Stimulated activated CD8-positive, alpha-beta memory T cell treated with anti-CD3 and anti-CD28 coated beads, Interleukin-4, amount 100 ng/mL, for 1 hour (primary cell): ENCODE results near the gene PDE6C.

Experiments
- DNase-seq, 2 donors: peaks; one replicate each; pipeline ENCODE4 v3.0.0-alpha.2; 2020; ENCODE audit warnings: low read depth in 2 of 2, low spot score in 1 of 2

The PDE6C gene

DNA sequence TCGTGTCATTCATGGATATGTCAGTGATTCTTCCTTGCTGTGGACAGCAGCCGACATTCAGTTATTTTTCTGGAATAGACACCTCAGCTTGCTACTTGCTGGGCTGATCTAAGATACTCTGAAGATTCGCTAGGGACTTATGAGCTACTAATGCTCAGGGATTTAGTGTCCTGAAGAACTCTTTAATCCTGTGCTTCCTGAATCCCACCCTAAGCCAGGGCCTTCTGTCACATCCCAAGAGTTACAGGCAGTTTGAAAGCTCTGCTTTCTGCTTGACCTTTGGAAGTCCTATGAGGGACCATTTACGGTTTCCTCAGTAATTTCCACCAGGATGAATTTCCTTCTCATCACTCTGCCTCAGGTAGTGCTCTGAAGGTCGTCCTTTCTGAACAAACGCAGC, at the start of gene PDE6C:
PDE6C (plus strand) TSS at position 227 of the 400 bp plus-strand sequence. CDS start 189 bp downstream, outside the sequence.
- DNase-seq: no peak

DNA sequence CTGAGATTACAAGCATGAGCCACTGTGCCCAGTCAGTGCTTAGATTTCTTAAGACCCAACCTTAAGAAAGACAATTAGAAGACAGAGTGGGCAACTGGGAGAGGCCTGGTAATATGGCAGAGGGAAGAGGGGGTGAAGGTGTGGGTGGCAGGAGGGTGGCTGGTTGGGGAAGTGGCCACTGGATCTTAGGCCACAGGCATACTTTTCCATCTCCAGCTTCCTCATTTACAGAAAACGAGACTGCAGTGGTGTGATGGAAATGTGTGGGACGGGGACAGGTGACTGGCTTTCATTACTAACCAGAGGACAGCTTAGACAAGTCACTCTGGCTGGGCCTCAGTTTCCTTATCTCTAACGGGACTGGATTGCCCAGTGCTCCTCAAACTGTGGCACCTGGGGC, 46.9 kb upstream of the PDE6C start:
- DNase-seq: no peak

DNA sequence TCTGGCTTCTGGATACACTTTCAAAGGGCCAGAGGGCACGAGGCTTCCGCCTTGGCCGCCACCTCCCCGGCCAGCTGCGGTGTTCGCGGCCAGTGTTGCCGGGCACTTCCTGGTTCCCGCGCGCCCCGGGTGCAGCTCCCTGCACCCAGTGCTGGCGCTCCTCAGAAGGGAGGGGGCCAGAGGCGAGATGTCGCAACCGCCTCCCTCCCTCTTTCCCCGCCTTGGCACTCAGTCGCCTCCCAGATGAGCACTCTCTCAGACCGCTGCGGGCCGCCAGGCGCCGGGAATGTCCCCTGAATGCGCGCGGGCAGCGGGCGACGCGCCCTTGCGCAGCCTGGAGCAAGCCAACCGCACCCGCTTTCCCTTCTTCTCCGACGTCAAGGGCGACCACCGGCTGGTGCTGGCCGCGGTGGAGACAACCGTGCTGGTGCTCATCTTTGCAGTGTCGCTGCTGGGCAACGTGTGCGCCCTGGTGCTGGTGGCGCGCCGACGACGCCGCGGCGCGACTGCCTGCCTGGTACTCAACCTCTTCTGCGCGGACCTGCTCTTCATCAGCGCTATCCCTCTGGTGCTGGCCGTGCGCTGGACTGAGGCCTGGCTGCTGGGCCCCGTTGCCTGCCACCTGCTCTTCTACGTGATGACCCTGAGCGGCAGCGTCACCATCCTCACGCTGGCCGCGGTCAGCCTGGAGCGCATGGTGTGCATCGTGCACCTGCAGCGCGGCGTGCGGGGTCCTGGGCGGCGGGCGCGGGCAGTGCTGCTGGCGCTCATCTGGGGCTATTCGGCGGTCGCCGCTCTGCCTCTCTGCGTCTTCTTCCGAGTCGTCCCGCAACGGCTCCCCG, 45.7 kb upstream of the PDE6C start, which contains the start of gene FFAR4:
FFAR4 (plus strand) TSS at position 231 of the 842 bp plus-strand sequence; CDS start at position 287, 56 bp downstream.
- DNase-seq: no peak

- DNase-seq: no peak
Observed at GRCh38 chr10:93567277-93568104, 44.8 kb upstream of the PDE6C start.

DNA sequence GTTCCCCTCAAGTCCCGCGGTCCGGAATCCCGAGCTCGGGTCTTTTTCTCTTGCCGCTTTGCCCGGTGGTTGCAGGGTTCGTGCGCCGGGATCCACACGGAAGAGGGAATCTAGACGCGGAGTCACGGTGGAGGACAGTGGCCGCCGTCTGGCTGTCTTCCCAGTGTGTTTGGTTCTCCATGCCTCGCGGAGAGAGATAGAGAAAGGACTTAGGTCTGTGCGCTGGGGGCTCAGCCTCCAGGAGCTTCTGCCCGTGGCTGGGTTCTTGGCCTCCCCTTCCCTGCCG, 44.3 kb upstream of the PDE6C start:
- DNase-seq: no peak

DNA sequence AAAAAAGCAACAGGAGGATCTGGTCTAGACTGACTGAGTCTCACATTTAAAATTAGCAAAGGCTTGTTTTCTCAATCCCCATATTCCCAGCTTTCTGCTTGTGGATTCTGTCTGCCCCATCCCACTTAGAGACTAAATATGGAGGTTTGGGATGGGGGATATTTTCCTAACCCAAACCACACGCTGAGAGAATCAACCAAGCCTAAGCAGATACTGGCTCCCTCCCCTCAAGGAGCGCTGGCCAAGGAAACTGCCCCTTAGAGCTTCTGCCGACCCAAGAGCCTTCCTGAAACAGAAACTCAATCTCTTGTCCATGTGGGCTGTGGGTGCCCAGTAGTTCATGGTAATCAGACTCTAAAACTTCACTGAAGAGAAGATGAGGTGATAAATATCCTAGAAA, 42.0 kb upstream of the PDE6C start:
- DNase-seq: no peak

GRCh38 chr10:93572606-93573005, 39.7 kb upstream of the PDE6C start:
- DNase-seq: no peak

GRCh38 chr10:93573051-93573909, 39.1 kb upstream of the PDE6C start:
- no peak for DNase-seq

- DNase-seq: no peak
Observed at GRCh38 chr10:93573924-93574323, 38.4 kb upstream of the PDE6C start.

DNA sequence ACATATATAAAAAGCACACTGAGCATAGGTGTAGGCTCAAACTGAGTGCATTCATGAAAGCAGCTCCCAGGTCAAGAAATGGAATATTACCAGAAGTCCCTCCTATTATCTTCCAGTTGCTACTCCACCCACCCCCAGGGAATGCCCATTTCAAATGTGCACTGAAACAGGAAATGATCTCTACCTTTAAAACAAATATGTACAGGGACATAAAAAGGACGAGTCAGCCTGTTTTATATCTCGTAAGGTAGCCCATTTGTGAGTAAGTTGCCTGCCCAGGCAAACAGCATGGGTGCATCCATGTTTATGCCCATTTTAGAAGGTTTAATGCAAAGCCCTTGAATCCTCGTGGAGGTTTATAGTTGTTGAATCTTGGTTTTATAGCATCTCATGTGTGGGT, 35.4 kb upstream of the PDE6C start:
- no peak for DNase-seq

GRCh38 chr10:93577565-93577964, 34.8 kb upstream of the PDE6C start:
- DNase-seq: no peak

GRCh38 chr10:93579089-93579488, 33.2 kb upstream of the PDE6C start:
- no peak for DNase-seq

- DNase-seq: no peak
Observed at GRCh38 chr10:93579985-93580711, 32.2 kb upstream of the PDE6C start.

DNA sequence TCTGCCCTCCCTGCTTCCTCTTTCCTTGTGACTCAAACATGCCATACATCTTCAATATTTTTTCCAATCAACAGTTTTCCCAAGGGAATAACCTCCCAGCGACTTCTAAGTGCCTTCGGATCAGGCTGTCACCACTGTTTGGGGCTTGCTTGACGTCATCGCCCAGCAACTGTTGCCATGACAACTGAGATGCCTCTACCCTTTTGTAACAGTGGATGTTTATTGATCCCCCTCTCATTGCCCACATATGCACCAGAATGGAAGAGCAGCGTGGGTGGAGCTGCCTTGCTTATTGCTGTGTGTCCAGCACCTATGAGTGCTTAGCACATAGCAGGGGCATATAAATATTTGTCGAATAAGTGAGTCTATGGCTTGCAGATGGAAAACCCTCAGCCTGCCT, 31.5 kb upstream of the PDE6C start:
- no peak for DNase-seq

DNA sequence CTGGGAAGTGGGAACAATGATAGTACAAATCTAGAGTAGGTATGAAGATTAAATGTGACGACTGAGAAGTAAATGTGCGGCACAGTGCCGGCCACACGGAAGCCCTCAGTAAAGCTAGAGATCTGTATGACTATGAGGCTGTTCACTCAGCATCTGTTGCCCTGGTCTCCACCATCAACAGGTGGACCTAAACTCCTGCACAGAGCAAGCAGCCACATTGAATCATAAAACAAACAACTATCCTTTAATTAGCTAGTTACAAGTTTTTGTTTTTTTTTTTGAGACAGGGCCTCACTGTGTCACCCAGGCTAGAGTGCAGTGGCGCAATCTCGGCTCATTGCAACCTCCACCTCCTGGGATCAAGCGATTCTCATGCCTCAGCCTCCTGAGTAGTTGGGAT, 27.9 kb upstream of the PDE6C start:
- no peak for DNase-seq

DNA sequence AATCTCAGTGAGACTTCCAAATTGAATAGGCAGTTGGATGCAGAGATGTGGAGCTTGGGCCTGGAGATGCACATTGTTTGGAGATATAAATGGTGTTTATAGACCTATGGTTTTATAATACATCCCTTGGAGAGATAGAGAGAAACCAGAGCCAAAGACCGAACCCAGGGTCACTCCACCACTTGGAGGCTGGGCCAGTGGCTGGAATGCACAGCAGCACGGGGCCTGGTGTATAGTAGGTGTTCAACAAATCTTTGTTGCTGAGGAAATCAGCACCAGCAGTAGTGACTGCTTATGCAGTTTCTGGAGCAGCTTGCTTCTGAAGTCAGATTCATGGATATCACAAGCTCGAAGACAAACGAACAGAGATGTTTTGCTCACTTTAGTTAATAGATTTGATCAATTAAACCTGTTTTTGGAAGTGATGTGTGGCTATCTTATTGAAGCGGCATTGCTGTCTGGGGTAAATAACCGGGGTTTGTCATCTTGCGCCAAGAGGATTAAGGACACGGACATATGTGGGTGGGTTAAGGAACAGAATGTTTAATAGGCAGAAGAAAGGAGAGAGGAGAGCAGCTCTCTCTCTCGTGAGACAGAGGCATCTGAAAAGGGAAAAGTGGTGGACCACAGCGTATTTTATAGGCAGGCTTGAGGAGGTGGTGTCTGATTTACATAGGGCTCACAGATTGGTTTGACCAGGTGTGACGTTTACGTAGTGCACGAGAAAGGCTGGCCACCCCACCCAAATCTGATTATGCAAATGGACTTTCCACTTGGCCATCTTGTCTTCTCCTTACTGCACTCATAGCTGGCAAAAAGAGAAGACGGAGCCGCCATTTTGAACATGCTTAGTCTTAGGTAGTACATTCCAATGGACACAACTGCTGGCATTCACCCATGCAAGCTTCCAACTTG, 22.4 kb upstream of the PDE6C start:
- no peak for DNase-seq

DNA sequence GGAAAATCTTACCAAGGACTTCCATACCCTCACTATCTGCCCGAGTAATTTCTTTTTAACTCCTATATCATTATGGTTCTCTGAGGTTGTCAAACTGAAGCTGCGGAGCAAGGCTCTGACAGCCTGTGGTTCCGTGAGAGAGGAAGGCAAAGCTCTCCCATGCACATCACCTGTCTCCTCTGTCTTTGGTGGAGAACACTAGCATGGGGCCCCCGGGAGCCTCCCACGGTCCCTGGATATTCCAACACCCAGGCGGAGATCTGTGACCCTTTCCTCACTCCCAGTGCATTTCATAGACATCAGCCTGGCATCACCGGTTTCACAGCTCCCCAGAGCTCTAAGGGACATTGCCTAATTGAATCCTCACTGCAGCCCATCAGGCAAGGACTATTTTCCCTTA, 21.7 kb upstream of the PDE6C start:
- no peak for DNase-seq

GRCh38 chr10:93591065-93591808, 21.1 kb upstream of the PDE6C start:
- no peak for DNase-seq

DNA sequence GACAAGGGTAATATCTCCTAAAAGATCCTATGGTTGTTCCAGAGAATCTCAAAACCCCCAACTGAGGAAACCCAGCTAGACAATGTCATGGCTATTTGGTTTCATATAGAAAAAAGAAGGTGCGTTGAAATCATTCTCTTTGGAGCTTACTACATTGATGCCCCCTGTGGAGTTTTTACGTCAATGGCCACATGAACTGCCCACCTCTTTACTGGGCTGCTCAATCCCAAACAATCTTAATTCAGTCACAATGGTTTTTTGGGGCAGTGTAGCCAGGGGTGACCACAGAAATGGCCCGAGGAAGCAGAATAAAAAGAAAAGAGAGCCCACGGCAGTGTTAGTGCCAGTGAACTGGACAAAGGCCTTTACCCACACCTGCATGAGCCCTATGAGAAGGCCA, 19.1 kb upstream of the PDE6C start:
- DNase-seq: no peak
